ENCODE measurements around the gene NR1D2. TPM values are rescaled to one million over a fixed set of nuclear protein-coding genes. Genes with fewer than 3 reads are reported as not detected.

The NR1D2 gene
- polyA plus RNA-seq, 1 donor from 2014 or later = 12.9 TPM

DNA sequence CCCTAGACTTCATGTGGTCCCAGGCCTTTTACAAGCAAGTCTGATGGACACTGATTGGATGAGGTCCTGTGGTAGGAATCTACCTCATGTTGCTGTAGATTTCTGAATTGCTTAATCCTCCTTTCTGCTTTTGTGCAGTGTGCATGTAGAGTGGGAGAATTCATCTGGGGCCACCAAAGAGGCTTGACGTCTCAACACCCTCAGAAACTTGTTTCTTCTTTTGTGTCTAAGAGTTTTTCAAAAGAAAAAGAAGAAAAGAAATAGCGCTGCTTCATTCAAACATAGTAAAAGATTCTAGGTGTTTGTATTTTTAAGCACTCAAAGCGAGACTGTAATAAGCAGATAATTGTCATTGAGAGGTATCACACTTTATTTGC is 46.2 kb downstream of the NR1D2 start:
- no peaks in the 10 kb centered on the region for H3K9me3 ChIP-seq (ENCODE audit: low read length)
- peak overlapping the region; percentile 46 for H2AFZ ChIP-seq (ENCODE audit: low read depth, low read length)
- peak overlapping the region; percentile 75 for H3K27ac ChIP-seq (ENCODE audit: low read length)
- peaks cover 14% of the 10 kb centered on the region for H3F3A ChIP-seq (ENCODE audit: insufficient read depth, low read length, poor library complexity, severe bottlenecking)
- no peaks in the 10 kb centered on the region for H4K20me1 ChIP-seq (ENCODE audit: insufficient read depth)
- H3K4me3 ChIP-seq (ENCODE audit: low read length) = peak overlapping the region; percentile 52
- H3K27me3 ChIP-seq (ENCODE audit: insufficient read depth, low read depth, low read length) = no peaks in the 10 kb centered on the region
- H3K9me2 ChIP-seq (ENCODE audit: insufficient read depth, low read length) = no peaks in the 10 kb centered on the region
- TF ChIP-seq EZH2 (IDR thresholded peaks at IDR 0.05; ENCODE audit: borderline replicate concordance, insufficient read depth, low read length, poor library complexity, severe bottlenecking) (no peak), SMC3 (conservative IDR thresholded peaks at IDR 0.05; ENCODE audit: poor library complexity) (no peak), REST (IDR thresholded peaks at IDR 0.05; ENCODE audit: borderline replicate concordance) (no peak), MXI1 (conservative IDR thresholded peaks at IDR 0.05; ENCODE audit: poor library complexity, severe bottlenecking) (no peak), EP300 (conservative IDR thresholded peaks at IDR 0.05; ENCODE audit: poor library complexity, severe bottlenecking) (no peak), RAD21 (conservative IDR thresholded peaks at IDR 0.05) (no peak), TAF1 (IDR thresholded peaks at IDR 0.05; ENCODE audit: low read depth) (no peak)
- TF ChIP-seq, protein P1, sequence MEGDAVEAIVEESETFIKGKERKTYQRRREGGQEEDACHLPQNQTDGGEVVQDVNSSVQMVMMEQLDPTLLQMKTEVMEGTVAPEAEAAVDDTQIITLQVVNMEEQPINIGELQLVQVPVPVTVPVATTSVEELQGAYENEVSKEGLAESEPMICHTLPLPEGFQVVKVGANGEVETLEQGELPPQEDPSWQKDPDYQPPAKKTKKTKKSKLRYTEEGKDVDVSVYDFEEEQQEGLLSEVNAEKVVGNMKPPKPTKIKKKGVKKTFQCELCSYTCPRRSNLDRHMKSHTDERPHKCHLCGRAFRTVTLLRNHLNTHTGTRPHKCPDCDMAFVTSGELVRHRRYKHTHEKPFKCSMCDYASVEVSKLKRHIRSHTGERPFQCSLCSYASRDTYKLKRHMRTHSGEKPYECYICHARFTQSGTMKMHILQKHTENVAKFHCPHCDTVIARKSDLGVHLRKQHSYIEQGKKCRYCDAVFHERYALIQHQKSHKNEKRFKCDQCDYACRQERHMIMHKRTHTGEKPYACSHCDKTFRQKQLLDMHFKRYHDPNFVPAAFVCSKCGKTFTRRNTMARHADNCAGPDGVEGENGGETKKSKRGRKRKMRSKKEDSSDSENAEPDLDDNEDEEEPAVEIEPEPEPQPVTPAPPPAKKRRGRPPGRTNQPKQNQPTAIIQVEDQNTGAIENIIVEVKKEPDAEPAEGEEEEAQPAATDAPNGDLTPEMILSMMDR (IDR thresholded peaks at IDR 0.05; ENCODE audit: poor library complexity, severe bottlenecking) = no peak
- no peaks in the 10 kb centered on the region for H3K36me3 ChIP-seq (ENCODE audit: insufficient read depth, low read length)
- H3K4me2 ChIP-seq (ENCODE audit: low read length) = peak overlapping the region; percentile 63
- peak overlapping the region; percentile 38 for H3K9ac ChIP-seq (ENCODE audit: low read length)
- H3K79me2 ChIP-seq (replicated peaks; ENCODE audit: insufficient read depth, low read length) = no peaks in the 10 kb centered on the region

GRCh38 chr3:23991683-23992628 is 46.9 kb downstream of the NR1D2 start:
- Histone ChIP-seq H3K9ac (ENCODE audit: low read length) (peak overlapping the region; percentile 38), H3K27ac (ENCODE audit: low read length) (peak overlapping the region; percentile 75), H3F3A (ENCODE audit: insufficient read depth, low read length, poor library complexity, severe bottlenecking) (peaks cover 14% of the 10 kb centered on the region), H3K27me3 (ENCODE audit: insufficient read depth, low read depth, low read length) (no peaks in the 10 kb centered on the region), H3K36me3 (ENCODE audit: insufficient read depth, low read length) (no peaks in the 10 kb centered on the region), H3K4me2 (ENCODE audit: low read length) (peak overlapping the region; percentile 63), H3K9me3 (ENCODE audit: low read length) (no peaks in the 10 kb centered on the region), H3K4me3 (ENCODE audit: low read length) (peak overlapping the region; percentile 52), H2AFZ (ENCODE audit: low read depth, low read length) (peak overlapping the region; percentile 27), H3K9me2 (ENCODE audit: insufficient read depth, low read length) (no peaks in the 10 kb centered on the region), H3K79me2 (replicated peaks; ENCODE audit: insufficient read depth, low read length) (no peaks in the 10 kb centered on the region), H4K20me1 (ENCODE audit: insufficient read depth) (no peaks in the 10 kb centered on the region)
- TF ChIP-seq TAF1 (IDR thresholded peaks at IDR 0.05; ENCODE audit: low read depth) (no peak), POLR2AphosphoS5 (IDR thresholded peaks at IDR 0.05) (no peak), EZH2 (IDR thresholded peaks at IDR 0.05; ENCODE audit: borderline replicate concordance, insufficient read depth, low read length, poor library complexity, severe bottlenecking) (no peak), MXI1 (conservative IDR thresholded peaks at IDR 0.05; ENCODE audit: poor library complexity, severe bottlenecking) (peak; percentile 27), EP300 (conservative IDR thresholded peaks at IDR 0.05; ENCODE audit: poor library complexity, severe bottlenecking) (peak; percentile 51)

Measured in neural cell (in vitro differentiated cells).